Smooth muscle cell of the brain vasculature (primary cell): ENCODE results near the gene MGAT4A.
"Not testable (repeated sequence)": the region's sequence is repeated elsewhere in the genome, so short reads cannot be mapped to it uniquely, and the experiment has no call there.

Source experiments
- DNase-seq: peaks from one replicate; pipeline ENCODE4 v3.0.0-alpha.2; 2012; ENCODE audit warnings: low read depth, low spot score

MGAT4A gene

DNA sequence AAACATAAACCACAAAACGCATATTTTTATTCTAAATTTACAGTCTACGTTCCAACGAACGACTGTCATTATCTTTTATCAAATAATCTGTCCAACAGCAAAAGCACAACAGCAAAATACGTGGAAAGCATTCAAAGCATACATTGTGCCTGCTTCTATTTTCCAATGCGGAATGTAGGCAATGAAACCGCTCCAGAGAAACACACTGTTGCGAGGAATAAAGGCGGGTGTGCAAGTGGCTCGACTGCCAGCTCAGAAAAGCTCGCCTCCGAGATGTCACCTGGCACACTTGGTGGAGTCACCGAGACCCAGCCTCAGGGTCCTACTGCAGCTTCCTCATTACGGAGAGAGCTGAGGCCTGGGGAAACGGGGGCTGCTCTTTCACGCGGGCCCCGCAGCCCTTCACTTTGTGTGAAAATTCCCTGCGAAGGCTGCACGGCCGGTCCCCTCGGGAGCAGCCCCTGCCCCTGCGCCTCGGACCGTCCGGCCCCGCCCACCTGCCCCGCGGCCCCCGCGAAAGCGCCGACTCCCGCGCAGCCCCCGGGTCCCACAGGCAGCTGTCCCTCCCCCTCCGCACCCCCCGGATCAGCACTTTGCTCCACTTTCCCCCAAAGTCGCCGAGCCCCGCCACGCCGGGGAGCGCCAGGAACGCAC lies 752 bp downstream of the MGAT4A start:
- DNase-seq: no peak

DNA sequence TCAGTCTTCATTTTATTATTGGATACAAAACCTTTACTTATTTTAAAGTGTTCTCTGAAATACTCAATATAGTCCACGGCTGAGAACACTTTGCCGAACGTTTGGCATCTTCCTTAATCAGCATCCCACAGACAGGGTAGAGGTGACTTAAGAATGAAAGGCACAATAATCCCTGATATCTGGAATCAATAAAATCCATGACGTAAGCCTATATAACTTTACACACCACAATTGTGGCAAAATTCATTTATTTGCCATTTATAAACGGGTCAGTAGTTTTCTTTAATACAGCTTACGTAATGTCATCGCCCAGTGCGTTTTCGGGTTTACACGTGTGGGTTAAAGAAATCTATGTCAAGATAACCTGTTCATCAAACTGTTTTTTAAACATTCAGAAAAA lies 1.3 kb downstream of the MGAT4A start:
- DNase-seq: no peak

DNA sequence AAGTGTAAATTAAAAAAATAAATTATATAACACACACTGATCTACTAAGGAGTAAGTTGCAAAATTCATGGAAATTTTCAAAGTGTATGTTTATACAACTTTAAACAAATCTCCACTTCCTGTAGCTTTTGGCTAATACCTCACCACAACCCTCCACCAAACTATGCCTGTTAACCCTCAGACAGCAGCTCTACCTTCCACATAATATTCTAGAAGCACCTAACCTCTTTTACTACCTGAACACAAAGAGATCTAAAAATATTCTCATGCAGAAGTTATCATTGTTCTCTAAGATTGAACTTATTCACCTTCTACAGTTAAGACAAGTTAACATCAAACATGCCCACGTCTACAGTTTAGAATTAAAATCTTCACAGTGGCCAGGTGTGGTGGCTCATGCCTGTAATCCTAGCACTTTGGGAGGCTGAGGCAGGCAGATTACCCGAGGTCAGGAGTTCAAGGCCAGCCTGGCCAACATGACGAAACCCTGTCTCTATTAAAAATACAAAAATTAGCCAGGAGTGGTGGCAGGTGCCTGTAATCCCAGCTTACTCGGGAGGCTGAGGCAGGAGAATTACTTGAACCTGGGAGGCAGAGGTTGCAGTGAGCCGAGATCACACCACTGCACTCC lies 2.7 kb downstream of the MGAT4A start:
- not testable (repeated sequence) for DNase-seq

GRCh38 chr2:98727369-98728087 lies 3.4 kb downstream of the MGAT4A start:
- no peak for DNase-seq

GRCh38 chr2:98726735-98727368 lies 4.1 kb downstream of the MGAT4A start:
- DNase-seq: no peak

- no peak for DNase-seq
Observed at GRCh38 chr2:98726205-98726604, 4.7 kb downstream of the MGAT4A start.

GRCh38 chr2:98720286-98720685 lies 10.6 kb downstream of the MGAT4A start:
- DNase-seq: no peak

- DNase-seq: no peak
Observed at GRCh38 chr2:98717621-98718020, 13.3 kb downstream of the MGAT4A start.

DNA sequence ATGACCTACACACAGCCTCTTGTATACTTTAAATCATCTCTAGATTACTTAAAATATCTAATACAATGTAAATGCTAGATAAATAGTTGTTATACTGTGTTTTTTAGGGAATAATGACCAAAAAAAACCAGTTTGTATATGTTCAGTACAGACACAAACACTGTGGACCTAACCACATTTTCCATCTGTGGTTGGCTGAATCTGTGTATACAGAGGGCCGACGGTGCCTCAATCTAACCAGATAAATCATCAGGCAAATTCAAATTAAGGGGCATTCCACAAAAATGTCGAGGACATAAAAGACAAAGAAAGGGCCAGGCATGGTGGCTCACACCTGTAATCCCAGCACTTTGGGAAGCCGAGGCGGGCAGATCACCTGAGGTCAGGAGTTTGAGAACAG lies 14.1 kb downstream of the MGAT4A start:
- no peak for DNase-seq

- no peak for DNase-seq
Observed at GRCh38 chr2:98715812-98716451, 15.0 kb downstream of the MGAT4A start.

DNA sequence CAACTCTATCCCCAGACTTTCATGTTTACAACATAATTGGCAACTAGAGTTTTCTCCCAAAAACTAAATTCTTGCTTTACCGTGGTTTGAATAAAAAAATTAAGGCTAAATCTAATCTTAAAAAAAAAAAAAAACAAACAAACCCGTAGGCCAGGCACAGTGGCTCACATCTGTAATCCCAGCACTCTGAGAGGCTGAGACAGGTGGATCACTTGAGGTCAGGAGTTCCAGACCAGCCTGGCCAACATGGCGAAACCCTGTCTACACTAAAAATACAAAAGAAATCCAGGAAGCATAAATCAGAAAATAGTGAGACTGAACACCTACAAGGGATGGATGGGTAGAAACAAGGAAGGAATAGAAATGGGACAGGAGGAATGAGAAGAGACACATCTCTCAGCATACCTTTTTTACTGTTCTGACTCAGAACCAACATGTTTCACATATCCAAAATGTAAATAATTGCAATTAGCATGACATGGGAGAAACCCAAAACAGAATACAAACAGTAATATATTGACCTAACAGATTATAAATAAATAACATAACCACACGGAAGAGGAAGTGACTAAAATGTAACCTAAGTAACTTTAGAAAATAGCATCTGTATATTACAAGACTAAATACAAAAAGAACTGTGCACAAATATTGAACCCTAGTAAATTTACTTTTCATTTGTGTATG lies 17.5 kb downstream of the MGAT4A start:
- no peak for DNase-seq

GRCh38 chr2:98712145-98712544 lies 18.8 kb downstream of the MGAT4A start:
- DNase-seq: no peak

- DNase-seq: no peak
Observed at GRCh38 chr2:98711506-98711905, 19.4 kb downstream of the MGAT4A start.

- no peak for DNase-seq
Observed at GRCh38 chr2:98710734-98711133, 20.2 kb downstream of the MGAT4A start.

- DNase-seq: no peak
Observed at GRCh38 chr2:98709535-98709934, 21.4 kb downstream of the MGAT4A start.

GRCh38 chr2:98708396-98709186 lies 22.3 kb downstream of the MGAT4A start:
- DNase-seq: no peak

DNA sequence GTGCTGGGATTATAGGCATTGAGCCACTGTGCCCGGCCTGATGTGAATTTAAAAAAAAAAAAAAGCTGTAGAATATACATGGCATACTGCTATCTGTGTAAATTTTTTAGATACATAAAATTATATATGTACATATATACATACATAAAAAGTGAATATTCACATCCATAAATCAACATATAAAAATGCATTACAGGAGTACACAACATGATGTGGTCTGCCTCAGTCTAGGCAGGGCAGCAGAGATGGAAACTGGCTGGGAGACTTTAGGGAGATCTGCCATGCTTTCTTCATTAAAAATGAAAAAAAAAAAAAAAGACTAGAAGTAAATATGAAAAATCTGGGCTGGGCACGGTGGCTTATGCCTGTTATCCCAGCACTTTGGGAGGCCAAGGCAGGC lies 24.3 kb downstream of the MGAT4A start:
- DNase-seq: no peak

GRCh38 chr2:98705333-98705617 lies 25.7 kb downstream of the MGAT4A start:
- DNase-seq: no peak

DNA sequence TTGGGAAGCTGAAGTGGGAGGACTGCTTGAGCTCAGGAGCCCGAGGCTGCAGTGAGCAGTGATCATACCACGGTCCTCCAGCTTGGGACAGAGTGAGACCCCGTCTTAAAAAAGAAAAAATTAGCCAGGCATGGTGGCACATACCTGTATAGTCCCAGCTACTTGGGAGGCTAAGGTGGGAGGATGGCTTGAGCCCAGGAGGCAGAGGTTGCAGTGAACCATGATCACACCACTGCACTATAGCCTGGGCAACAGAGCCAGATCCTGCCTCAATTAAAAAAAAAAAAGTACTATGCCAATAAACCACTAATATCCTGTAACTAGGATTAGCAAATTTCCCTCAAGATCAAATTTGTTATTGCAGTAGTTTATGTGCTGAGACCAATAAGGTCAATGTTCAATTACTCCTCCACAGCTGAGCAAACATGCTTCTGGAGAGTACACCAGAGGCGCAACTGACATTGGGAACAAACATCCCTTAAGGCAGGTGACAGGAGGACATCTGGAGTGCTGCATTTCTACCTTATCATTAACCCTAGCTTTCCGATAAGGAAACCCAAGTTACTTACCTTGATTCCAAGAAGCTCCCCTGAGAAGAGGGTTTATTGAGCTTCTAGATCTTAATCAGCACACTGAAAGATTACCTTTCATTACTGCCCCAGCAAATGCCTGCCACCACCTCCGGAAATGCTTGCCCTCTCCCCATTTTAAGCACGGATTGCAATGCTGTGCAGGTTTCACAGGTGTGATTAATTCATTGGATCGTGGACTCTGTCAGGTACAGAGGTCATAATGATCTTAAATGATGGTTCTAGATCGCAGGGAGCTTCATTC lies 26.2 kb downstream of the MGAT4A start:
- no peak for DNase-seq

DNA sequence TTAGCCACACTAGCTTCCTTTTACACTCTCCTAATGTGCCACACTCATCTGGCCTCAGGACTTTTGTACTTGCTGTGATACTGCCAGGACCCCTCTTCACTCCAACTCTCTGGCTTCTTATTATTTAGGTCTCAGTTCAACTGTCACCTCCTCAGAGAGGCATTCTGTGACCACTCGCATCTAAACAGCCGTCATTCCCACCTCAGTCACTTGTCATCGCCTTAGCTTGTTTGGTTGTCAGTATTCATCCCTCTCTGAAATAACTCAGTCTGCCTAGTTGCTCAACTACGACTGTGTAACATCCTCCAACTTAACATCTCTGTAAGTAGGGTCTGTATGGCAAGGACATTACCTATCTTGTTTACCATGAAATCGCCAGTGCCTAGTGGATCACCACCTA lies 27.2 kb downstream of the MGAT4A start:
- no peak for DNase-seq
